GM23338 (cell line): Measurements from ENCODE around the gene MED9. TPM values are rescaled to one million over a fixed set of nuclear protein-coding genes. Genes with fewer than 3 reads are reported as not detected.

Source experiments
- ATAC-seq: fragments of 200-7000 bp; cut with Tn5 transposase; 3 replicates; pipeline ENCODE4 v1.9.1; 2020
- DNase-seq: peaks from one replicate; pipeline ENCODE4 v3.0.0-alpha.2; 2015; ENCODE audit warnings: low spot score
- H2AFZ ChIP-seq: fragments of 200-600 bp; sonication (generic); 2 replicates; pipeline ENCODE4 v1.8.0; 2016; ENCODE audit warnings: antibody characterized with exemption, mild to moderate bottlenecking, moderate library complexity
- H3F3A ChIP-seq: fragments of 200-600 bp; sonication (generic); replicated peaks from 2 replicates; pipeline ENCODE4 v1.8.0; 2017; ENCODE audit warnings: antibody characterized with exemption, mixed run types, low read depth
- H3K27ac ChIP-seq: fragments of 200-600 bp; sonication (generic); 2 replicates; pipeline ENCODE4 v1.6.1; 2016; ENCODE audit warnings: low read depth
- H3K27me3 ChIP-seq: fragments of 200-600 bp; sonication (generic); 2 replicates; pipeline ENCODE4 v1.8.0; 2016; ENCODE audit warnings: mild to moderate bottlenecking, mixed run types, moderate library complexity; ENCODE audit not compliant: insufficient read depth
- H3K36me3 ChIP-seq: fragments of 200-600 bp; sonication (generic); 2 replicates; pipeline ENCODE4 v1.8.0; 2016; ENCODE audit warnings: mild to moderate bottlenecking; ENCODE audit not compliant: insufficient read depth
- H3K4me1 ChIP-seq: fragments of 200-600 bp; sonication (generic); 2 replicates; pipeline ENCODE4 v1.8.0; 2016; ENCODE audit warnings: mild to moderate bottlenecking, moderate library complexity; ENCODE audit not compliant: insufficient read depth
- H3K4me2 ChIP-seq: fragments of 200-600 bp; sonication (generic); 2 replicates; pipeline ENCODE4 v1.7.1; 2017; ENCODE audit warnings: mixed run types
- H3K4me3 ChIP-seq: fragments of 200-600 bp; sonication (generic); 2 replicates; pipeline ENCODE4 v1.6.1; 2016; ENCODE audit warnings: mixed run types
- H3K79me2 ChIP-seq: fragments of 200-600 bp; sonication (generic); replicated peaks from 2 replicates; pipeline ENCODE4 v1.8.0; 2017; ENCODE audit warnings: mild to moderate bottlenecking; ENCODE audit not compliant: insufficient read depth
- H3K9me2 ChIP-seq: fragments of 200-600 bp; sonication (generic); 2 replicates; pipeline ENCODE4 v1.8.0; 2017; ENCODE audit not compliant: insufficient read depth
- H4K20me1 ChIP-seq: fragments of 200-600 bp; sonication (generic); replicated peaks from 2 replicates; pipeline ENCODE4 v1.8.0; 2017; ENCODE audit warnings: mild to moderate bottlenecking; ENCODE audit not compliant: insufficient read depth
- H3K27ac Mint-ChIP-seq: 2 replicates; pipeline ENCODE4 v1.8.0; 2020; ENCODE audit warnings: inconsistent platforms, mild to moderate bottlenecking, moderate library complexity, mixed read lengths
- H3K27me3 Mint-ChIP-seq: 3 replicates; pipeline ENCODE4 v1.8.0; 2022; ENCODE audit warnings: low read depth, mild to moderate bottlenecking, moderate library complexity, mixed read lengths, inconsistent platforms; ENCODE audit not compliant: insufficient read depth, poor library complexity
- H3K36me3 Mint-ChIP-seq: 3 replicates; pipeline ENCODE4 v1.8.0; 2021; ENCODE audit warnings: low read depth, mild to moderate bottlenecking, inconsistent platforms, moderate library complexity, mixed read lengths
- H3K4me1 Mint-ChIP-seq: 3 replicates; pipeline ENCODE4 v1.8.0; 2020; ENCODE audit warnings: mild to moderate bottlenecking, inconsistent platforms, mixed read lengths
- H3K4me3 Mint-ChIP-seq: 3 replicates; pipeline ENCODE4 v1.8.0; 2021; ENCODE audit warnings: moderate library complexity, mild to moderate bottlenecking, inconsistent platforms, mixed read lengths
- H3K9me3 Mint-ChIP-seq: 3 replicates; pipeline ENCODE4 v1.8.0; 2020; ENCODE audit warnings: moderate library complexity, mild to moderate bottlenecking, inconsistent platforms, mixed read lengths
- CREB1 ChIP-seq: fragments of 250-450 bp; sonication (Bioruptor Pico); IDR thresholded peaks from 2 replicates; pipeline ENCODE4 v1.5.0; 2020; ENCODE audit warnings: low read depth, mild to moderate bottlenecking, moderate library complexity
- EZH2 ChIP-seq: fragments of 200-600 bp; sonication (generic); IDR thresholded peaks from one replicate; pipeline ENCODE4 v1.8.0; 2017; ENCODE audit warnings: antibody characterized with exemption, mild to moderate bottlenecking, low read depth; ENCODE audit not compliant: unreplicated experiment
- EZH2phosphoT487 ChIP-seq: fragments of 200-600 bp; sonication (generic); IDR thresholded peaks from one replicate; pipeline ENCODE4 v1.8.1; 2018; ENCODE audit warnings: antibody characterized with exemption; ENCODE audit not compliant: unreplicated experiment
- JUNB ChIP-seq: IDR thresholded peaks from one replicate; pipeline ENCODE4 v1.6.1; 2016; ENCODE audit warnings: antibody characterized with exemption; ENCODE audit not compliant: unreplicated experiment
- NANOG ChIP-seq: IDR thresholded peaks from 2 replicates; pipeline ENCODE4 v1.6.1; 2016; ENCODE audit warnings: antibody characterized with exemption, borderline replicate concordance
- POLR2AphosphoS5 ChIP-seq: IDR thresholded peaks from 2 replicates; pipeline ENCODE4 v1.6.1; 2016; ENCODE audit warnings: antibody characterized with exemption, low read depth
- STAT1 ChIP-seq: IDR thresholded peaks from one replicate; pipeline ENCODE4 v1.6.1; 2016; ENCODE audit warnings: antibody characterized with exemption; ENCODE audit not compliant: unreplicated experiment
- ZNF114 ChIP-seq: fragments of 250-450 bp; sonication (Bioruptor Pico); IDR thresholded peaks from 2 replicates; pipeline ENCODE4 v1.5.0; 2020; ENCODE audit warnings: mild to moderate bottlenecking, moderate library complexity
- ZNF331 ChIP-seq: fragments of 250-450 bp; sonication (Bioruptor Pico); IDR thresholded peaks from 2 replicates; pipeline ENCODE4 v1.5.0; 2020; ENCODE audit warnings: low read depth, mild to moderate bottlenecking, moderate library complexity
- polyA plus RNA-seq: library from polyadenylated mRNA; unstranded; fragments of >200 nt; fragmentation: Nextera tagmentation; extraction: Ambion mirVana; gene quantifications from 2 replicates; pipeline ENCODE4 v1.2.1, GENCODE V29; 2016
- total RNA-seq: library from RNA; depleted of rRNA; stranded (reverse); fragments of >200 nt; shearing (Covaris generic); gene quantifications from 2 replicates; pipeline ENCODE4 v1.2.3, GENCODE V29; 2014
- TF ChIP-seq, protein P1 (sequence below): IDR thresholded peaks from 2 replicates; pipeline ENCODE4 v1.6.1; 2016; ENCODE audit warnings: antibody characterized with exemption
- TF ChIP-seq, protein P2 (sequence below): IDR thresholded peaks from one replicate; pipeline ENCODE4 v1.6.1; 2018; ENCODE audit warnings: antibody characterized with exemption; ENCODE audit not compliant: unreplicated experiment
- TF ChIP-seq, protein P3 (sequence below): fragments of 250-450 bp; sonication (Bioruptor Pico); IDR thresholded peaks from 2 replicates; pipeline ENCODE4 v1.5.0; 2020; ENCODE audit warnings: mild to moderate bottlenecking, moderate library complexity
- TF ChIP-seq, protein P4 (sequence below), 2 experiments: fragments of 200-600 bp in 1 of 2; sonication (generic) in 1 of 2; conservative IDR thresholded peaks; 2 replicates each; pipeline versions ENCODE4 v1.5.1 to v1.6.1; 2016 to 2017; ENCODE audit warnings: antibody characterized with exemption in 2 of 2, low read depth in 2 of 2, mild to moderate bottlenecking in 2 of 2, moderate library complexity in 1 of 2

The MED9 gene
- total and polyA plus RNA-seq, 2 experiments from 2014 or later: 17.3 to 19.9 TPM

DNA sequence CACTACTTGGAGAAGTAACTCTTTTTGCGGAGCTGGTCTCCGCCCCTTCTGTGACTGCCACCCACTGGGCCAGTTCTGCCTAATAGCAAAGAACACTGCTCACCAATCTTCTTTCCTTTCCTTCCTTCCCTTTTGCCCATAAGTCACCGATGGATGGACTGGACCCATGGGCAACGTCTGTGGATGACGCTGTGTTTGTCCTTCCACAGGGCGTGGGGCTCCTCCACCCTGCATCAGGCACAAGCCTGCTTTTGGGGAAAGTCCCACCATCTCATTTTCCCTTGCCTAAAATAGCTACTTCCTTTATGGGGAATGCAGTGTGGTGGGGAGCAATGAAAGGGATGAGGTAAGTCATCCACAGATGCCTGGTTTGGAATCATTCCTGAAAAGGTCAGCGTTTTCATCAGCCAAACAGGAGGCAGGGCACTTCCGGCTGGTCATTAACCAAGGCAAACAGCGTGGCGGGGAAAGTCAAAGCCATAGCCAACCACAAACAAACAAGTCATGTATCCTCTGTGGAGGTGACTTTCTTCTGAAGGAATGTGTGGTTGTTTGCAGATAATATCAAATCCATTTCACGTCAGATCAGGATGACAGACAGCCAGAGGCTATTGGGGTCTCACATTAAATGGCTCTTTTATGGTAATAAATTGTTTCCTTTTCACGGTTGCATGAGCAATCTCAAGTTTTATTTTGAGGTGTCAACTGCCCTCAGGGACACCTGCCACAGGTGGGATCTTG is 30.7 kb upstream of the MED9 start:
- no peaks in the 10 kb centered on the region for H4K20me1 ChIP-seq
- peaks cover 4% of the 10 kb centered on the region; the same call in 1 of the 2 replicates for H3K4me1 ChIP-seq
- Mint-ChIP-seq H3K27me3 (peaks cover 2% of the 10 kb centered on the region), H3K27ac (no peak overlapping the region), H3K4me1 (peaks cover 14% of the 10 kb centered on the region), H3K36me3 (no peaks in the 10 kb centered on the region; the same call in 2 of the 3 replicates), H3K9me3 (peaks cover 8% of the 10 kb centered on the region; the same call in 2 of the 3 replicates), H3K4me3 (no peak overlapping the region)
- H3K4me2 ChIP-seq: no peak overlapping the region
- no peaks in the 10 kb centered on the region for H3K27me3 ChIP-seq
- no peak for DNase-seq
- H3K4me3 ChIP-seq: no peak overlapping the region
- no peaks in the 10 kb centered on the region for H3K36me3 ChIP-seq
- H2AFZ ChIP-seq: peak overlapping the region; percentile 52; the same call in 1 of the 2 replicates
- H3K79me2 ChIP-seq: no peaks in the 10 kb centered on the region
- ATAC-seq: peak; percentile 29; the same call in 1 of the 3 replicates
- H3K27ac ChIP-seq: no peak overlapping the region
- TF ChIP-seq, protein P1, sequence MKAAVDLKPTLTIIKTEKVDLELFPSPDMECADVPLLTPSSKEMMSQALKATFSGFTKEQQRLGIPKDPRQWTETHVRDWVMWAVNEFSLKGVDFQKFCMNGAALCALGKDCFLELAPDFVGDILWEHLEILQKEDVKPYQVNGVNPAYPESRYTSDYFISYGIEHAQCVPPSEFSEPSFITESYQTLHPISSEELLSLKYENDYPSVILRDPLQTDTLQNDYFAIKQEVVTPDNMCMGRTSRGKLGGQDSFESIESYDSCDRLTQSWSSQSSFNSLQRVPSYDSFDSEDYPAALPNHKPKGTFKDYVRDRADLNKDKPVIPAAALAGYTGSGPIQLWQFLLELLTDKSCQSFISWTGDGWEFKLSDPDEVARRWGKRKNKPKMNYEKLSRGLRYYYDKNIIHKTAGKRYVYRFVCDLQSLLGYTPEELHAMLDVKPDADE: no peak
- TF ChIP-seq CREB1 (CRISPR knock-in tag): no peak
- no peak for TF ChIP-seq ZNF331 (CRISPR knock-in tag)
- TF ChIP-seq, protein P2, sequence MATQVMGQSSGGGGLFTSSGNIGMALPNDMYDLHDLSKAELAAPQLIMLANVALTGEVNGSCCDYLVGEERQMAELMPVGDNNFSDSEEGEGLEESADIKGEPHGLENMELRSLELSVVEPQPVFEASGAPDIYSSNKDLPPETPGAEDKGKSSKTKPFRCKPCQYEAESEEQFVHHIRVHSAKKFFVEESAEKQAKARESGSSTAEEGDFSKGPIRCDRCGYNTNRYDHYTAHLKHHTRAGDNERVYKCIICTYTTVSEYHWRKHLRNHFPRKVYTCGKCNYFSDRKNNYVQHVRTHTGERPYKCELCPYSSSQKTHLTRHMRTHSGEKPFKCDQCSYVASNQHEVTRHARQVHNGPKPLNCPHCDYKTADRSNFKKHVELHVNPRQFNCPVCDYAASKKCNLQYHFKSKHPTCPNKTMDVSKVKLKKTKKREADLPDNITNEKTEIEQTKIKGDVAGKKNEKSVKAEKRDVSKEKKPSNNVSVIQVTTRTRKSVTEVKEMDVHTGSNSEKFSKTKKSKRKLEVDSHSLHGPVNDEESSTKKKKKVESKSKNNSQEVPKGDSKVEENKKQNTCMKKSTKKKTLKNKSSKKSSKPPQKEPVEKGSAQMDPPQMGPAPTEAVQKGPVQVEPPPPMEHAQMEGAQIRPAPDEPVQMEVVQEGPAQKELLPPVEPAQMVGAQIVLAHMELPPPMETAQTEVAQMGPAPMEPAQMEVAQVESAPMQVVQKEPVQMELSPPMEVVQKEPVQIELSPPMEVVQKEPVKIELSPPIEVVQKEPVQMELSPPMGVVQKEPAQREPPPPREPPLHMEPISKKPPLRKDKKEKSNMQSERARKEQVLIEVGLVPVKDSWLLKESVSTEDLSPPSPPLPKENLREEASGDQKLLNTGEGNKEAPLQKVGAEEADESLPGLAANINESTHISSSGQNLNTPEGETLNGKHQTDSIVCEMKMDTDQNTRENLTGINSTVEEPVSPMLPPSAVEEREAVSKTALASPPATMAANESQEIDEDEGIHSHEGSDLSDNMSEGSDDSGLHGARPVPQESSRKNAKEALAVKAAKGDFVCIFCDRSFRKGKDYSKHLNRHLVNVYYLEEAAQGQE: no peak
- TF ChIP-seq NANOG: no peak
- no peak for TF ChIP-seq EZH2phosphoT487
- TF ChIP-seq, protein P3, sequence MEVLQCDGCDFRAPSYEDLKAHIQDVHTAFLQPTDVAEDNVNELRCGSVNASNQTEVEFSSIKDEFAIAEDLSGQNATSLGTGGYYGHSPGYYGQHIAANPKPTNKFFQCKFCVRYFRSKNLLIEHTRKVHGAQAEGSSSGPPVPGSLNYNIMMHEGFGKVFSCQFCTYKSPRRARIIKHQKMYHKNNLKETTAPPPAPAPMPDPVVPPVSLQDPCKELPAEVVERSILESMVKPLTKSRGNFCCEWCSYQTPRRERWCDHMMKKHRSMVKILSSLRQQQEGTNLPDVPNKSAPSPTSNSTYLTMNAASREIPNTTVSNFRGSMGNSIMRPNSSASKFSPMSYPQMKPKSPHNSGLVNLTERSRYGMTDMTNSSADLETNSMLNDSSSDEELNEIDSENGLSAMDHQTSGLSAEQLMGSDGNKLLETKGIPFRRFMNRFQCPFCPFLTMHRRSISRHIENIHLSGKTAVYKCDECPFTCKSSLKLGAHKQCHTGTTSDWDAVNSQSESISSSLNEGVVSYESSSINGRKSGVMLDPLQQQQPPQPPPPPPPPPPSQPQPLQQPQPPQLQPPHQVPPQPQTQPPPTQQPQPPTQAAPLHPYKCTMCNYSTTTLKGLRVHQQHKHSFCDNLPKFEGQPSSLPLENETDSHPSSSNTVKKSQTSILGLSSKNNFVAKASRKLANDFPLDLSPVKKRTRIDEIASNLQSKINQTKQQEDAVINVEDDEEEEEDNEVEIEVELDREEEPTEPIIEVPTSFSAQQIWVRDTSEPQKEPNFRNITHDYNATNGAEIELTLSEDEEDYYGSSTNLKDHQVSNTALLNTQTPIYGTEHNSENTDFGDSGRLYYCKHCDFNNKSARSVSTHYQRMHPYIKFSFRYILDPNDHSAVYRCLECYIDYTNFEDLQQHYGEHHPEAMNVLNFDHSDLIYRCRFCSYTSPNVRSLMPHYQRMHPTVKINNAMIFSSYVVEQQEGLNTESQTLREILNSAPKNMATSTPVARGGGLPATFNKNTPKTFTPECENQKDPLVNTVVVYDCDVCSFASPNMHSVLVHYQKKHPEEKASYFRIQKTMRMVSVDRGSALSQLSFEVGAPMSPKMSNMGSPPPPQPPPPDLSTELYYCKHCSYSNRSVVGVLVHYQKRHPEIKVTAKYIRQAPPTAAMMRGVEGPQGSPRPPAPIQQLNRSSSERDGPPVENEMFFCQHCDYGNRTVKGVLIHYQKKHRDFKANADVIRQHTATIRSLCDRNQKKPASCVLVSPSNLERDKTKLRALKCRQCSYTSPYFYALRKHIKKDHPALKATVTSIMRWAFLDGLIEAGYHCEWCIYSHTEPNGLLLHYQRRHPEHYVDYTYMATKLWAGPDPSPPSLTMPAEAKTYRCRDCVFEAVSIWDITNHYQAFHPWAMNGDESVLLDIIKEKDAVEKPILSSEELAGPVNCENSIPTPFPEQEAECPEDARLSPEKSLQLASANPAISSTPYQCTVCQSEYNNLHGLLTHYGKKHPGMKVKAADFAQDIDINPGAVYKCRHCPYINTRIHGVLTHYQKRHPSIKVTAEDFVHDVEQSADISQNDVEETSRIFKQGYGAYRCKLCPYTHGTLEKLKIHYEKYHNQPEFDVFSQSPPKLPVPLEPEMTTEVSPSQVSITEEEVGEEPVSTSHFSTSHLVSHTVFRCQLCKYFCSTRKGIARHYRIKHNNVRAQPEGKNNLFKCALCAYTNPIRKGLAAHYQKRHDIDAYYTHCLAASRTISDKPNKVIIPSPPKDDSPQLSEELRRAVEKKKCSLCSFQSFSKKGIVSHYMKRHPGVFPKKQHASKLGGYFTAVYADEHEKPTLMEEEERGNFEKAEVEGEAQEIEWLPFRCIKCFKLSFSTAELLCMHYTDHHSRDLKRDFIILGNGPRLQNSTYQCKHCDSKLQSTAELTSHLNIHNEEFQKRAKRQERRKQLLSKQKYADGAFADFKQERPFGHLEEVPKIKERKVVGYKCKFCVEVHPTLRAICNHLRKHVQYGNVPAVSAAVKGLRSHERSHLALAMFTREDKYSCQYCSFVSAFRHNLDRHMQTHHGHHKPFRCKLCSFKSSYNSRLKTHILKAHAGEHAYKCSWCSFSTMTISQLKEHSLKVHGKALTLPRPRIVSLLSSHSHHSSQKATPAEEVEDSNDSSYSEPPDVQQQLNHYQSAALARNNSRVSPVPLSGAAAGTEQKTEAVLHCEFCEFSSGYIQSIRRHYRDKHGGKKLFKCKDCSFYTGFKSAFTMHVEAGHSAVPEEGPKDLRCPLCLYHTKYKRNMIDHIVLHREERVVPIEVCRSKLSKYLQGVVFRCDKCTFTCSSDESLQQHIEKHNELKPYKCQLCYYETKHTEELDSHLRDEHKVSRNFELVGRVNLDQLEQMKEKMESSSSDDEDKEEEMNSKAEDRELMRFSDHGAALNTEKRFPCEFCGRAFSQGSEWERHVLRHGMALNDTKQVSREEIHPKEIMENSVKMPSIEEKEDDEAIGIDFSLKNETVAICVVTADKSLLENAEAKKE (CRISPR knock-in tag): no peak
- no peak for TF ChIP-seq JUNB
- TF ChIP-seq, protein P4, sequence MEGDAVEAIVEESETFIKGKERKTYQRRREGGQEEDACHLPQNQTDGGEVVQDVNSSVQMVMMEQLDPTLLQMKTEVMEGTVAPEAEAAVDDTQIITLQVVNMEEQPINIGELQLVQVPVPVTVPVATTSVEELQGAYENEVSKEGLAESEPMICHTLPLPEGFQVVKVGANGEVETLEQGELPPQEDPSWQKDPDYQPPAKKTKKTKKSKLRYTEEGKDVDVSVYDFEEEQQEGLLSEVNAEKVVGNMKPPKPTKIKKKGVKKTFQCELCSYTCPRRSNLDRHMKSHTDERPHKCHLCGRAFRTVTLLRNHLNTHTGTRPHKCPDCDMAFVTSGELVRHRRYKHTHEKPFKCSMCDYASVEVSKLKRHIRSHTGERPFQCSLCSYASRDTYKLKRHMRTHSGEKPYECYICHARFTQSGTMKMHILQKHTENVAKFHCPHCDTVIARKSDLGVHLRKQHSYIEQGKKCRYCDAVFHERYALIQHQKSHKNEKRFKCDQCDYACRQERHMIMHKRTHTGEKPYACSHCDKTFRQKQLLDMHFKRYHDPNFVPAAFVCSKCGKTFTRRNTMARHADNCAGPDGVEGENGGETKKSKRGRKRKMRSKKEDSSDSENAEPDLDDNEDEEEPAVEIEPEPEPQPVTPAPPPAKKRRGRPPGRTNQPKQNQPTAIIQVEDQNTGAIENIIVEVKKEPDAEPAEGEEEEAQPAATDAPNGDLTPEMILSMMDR (conservative IDR thresholded peaks at IDR 0.05; ENCODE audit: low read depth in 2 of 2): no peak
- TF ChIP-seq EZH2: no peak
- TF ChIP-seq POLR2AphosphoS5: no peak
- TF ChIP-seq STAT1: no peak
- no peak for TF ChIP-seq ZNF114 (CRISPR knock-in tag)
- H3F3A ChIP-seq: no peaks in the 10 kb centered on the region
- H3K9me2 ChIP-seq: no peaks in the 10 kb centered on the region
